ENCODE measurements around the gene KCNAB1.
"Not testable (repeated sequence)": the region's sequence is repeated elsewhere in the genome, so short reads cannot be mapped to it uniquely, and the experiment has no call there.

KCNAB1 gene

DNA sequence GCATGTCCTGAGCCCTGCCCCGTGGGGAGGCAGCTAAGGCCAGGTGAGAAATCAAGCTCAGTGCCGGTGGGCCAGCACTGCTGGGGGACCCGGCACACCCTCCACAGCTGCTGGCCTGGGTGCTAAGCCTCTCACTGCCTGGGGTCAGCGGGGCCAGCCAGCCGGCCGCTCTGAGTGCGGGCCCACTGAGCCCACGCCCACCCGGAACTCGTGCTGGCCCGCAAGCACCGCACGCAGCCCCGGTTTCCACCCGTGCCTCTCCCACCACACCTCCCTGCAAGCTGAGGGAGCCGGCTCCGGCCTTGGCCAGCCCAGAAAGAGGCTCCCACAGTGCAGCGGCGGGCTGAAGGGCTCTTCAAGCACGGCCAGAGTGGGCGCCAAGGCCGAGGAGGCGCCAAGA is 103.7 kb downstream of the KCNAB1 start:
- not testable (repeated sequence) for DNase-seq

GRCh38 chr3:156226676-156227420 is 106.5 kb downstream of the KCNAB1 start:
- DNase-seq: no peak

GRCh38 chr3:156227704-156228103 is 107.3 kb downstream of the KCNAB1 start:
- no peak for DNase-seq

GRCh38 chr3:156230278-156230900 is 110.0 kb downstream of the KCNAB1 start:
- no peak for DNase-seq

- DNase-seq: not testable (repeated sequence)
Measured at GRCh38 chr3:156231221-156231620, 110.8 kb downstream of the KCNAB1 start.

DNA sequence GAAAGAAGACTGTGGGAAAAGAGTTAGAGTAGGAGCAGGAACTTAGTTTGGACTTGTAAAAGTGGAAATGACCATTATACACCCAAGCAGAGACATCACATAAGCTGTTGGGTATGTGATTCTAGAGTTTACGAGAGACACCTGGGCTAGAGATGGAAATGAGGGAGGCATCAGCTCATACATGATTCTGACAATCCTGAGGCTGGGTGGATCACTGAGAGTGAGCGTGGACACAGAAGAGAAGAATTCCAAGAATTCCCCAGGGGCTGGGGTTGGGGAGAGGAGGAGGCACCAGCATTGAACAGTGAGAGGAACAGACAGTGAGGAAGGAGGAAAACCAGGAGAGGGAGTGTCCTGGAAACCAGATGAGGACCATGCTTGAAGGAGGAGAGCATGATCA is 113.5 kb downstream of the KCNAB1 start:
- no peak for DNase-seq

DNA sequence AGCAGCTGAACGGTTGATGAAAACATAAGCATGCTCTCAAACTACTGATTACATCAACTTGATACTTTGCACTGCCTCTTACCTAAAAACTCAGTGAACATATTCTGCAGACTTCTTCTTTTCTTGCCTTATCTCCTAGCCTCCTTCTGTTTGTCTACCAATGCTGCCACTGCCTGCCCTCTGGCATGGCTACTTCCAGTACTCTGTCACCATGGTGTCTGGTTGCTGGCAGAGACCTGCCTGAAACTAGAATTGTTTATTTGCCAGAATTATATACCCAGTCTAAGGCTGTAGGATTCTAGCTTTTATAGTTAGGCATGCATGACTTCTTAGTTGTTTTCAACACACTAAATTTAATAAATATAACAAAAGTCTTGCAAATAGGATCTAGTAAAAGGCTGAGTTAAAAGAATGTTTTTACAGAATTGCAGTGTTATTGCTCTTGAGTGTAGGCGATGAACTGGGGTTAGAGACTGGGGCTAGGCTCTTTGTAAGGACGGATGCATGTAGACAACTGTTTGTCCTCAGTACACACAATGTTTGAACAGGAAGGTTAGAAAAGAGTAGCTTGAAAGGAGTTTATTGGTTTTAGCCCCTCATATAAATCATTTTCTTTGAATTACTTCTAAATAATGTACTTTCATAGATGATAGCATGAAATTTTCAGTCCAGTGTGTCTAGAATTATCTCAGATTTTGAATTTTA is 116.3 kb downstream of the KCNAB1 start:
- DNase-seq: no peak

DNA sequence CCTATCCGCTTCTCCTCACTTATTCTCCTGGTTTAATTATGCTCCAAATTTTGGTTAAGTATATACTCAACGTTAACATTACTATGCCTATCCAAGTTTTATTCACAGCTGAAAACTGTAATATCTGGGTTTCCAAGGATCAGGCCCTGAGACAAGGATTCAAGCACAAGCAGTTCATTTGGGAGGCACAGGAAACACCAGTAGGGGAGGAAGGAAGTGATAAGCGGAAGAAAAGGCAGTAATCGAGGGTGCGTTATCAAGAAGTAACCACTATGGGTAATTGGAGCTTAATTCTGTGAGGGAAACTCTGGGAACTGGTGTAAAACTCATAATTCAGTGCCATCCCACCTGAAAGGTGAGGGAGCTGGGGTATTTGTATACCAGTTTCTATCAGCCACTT is 120.3 kb downstream of the KCNAB1 start:
- no peak for DNase-seq

GRCh38 chr3:156246961-156247725 is 126.8 kb downstream of the KCNAB1 start:
- no peak for DNase-seq

- DNase-seq: no peak
Measured at GRCh38 chr3:156250550-156250949, 130.2 kb downstream of the KCNAB1 start.

DNA sequence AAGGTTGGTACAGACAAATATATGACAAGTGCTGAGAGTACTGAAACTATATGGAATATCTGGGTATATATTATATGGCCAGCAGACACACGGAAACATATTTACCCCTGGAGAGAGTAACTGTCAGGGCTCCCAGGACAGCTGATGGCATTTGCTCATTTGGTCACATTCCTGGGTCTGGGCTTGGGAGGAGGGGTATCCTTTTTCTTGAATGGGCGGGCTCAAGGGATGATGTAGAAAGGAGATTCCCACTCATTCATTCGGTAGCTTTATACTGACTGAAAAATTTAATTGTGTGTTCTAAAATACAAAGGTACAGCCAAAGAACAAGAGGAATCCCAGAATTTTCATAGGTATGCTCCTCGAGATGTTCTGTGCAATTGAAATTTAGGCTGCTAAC is 131.0 kb downstream of the KCNAB1 start:
- no peak for DNase-seq

GRCh38 chr3:156252656-156253055 is 132.3 kb downstream of the KCNAB1 start:
- no peak for DNase-seq

- no peak for DNase-seq
Measured at GRCh38 chr3:156253150-156253549, 132.8 kb downstream of the KCNAB1 start.

DNA sequence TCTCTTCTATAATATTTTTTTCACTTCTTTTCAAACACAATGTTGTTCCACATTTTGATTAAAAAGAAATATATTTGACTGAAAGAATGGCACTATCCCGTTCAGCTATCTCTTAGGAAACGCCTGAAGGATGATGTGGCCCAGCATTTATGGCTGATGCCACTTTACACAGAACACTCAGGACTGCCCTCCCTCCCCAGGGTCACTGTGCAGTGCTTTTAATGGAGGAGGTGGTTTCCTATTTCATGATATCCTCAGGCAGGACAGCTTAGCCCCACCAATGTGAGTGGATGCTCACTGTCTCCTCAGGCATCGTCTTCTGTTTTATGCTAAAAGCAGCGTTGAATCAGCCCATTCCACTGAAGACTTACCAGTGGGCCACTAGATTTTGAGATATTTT is 135.9 kb downstream of the KCNAB1 start:
- DNase-seq: no peak

GRCh38 chr3:156256945-156257344 is 136.6 kb downstream of the KCNAB1 start:
- DNase-seq: no peak

DNA sequence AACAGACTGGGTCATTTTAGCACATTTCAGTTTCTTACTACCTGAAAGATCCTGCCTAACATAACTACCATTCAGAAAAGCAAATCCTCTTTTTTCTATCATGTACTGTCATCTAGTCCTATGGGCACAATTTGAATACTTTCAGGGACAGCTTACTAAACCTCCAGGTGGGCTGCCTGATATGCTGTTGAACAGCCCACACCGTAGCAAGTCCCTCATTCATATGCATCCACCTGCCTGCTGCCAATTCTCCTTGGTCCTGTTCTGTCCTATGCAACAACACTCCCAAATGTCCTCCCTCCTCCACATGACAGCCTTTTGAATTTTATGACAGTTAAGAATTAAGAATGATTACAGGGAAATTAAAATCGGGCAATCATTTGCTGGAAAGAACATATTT is 137.9 kb downstream of the KCNAB1 start:
- no peak for DNase-seq

DNA sequence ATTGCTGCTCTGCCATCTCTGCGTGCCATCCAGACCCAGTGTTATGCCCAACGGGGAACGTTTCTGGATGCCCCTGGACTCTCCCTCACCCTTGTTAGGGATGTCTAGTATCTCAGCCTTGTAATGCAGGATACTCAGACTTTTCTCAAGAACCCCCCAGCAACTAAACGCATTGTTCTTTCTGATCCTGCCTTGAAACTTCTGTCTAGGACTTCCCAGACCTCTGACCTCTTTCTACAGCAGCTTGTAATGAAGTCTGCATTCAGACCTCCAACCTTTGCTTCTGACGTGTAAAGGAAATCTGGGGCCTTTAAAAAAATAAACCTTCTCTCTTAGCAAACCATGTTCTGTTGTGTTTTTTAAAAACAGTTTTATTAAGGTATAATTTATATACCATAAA is 139.5 kb downstream of the KCNAB1 start:
- DNase-seq: no peak

GRCh38 chr3:156260331-156260730 is 140.0 kb downstream of the KCNAB1 start:
- DNase-seq: no peak

GRCh38 chr3:156264771-156265170 is 144.4 kb downstream of the KCNAB1 start:
- no peak for DNase-seq

GRCh38 chr3:156271508-156271907 is 151.1 kb downstream of the KCNAB1 start:
- DNase-seq: no peak

- DNase-seq: no peak
Measured at GRCh38 chr3:156271995-156272719, 151.8 kb downstream of the KCNAB1 start.

DNA sequence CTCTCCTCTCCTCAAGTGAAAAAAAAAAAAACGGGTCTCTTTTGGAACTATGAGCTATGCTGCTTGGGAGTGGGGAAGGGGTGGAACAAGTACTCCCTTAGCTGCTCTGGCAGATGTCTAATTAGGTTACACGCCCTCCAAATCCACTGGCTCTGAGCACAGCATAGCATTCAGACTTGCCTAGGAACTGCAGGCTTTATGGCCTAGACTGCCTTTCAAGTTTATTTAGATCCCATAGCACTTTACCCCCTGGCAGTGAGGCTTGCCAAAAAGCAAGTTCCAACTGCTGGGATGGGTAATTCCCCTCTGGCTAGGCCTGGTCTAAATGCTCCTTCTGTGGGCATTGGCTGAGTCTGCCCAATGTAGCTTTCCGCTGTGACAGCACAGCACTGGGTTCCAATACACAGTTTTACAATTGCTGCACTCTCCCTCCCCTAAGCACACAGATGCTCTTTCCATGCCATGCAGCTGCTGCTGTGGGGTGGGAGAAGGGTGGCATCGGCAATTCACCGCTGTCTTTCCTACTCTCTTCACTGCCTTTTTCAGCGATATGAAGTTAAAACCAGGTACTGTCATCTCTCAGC is 152.8 kb downstream of the KCNAB1 start:
- no peak for DNase-seq

Measured in DMS 273 treated with DMSO at 0.1 percent for 48 hours (cell line).